Effector memory CD8-positive, alpha-beta T cell (primary cell): ENCODE measurements around the gene GALNT16.

Source experiments
- ATAC-seq: fragments of 150-1000 bp; cut with Tn5 transposase; replicated peaks from 2 replicates; pipeline ENCODE4 v1.10.0; 2021; ENCODE audit warnings: mild to moderate bottlenecking, moderate library complexity
- DNase-seq, 3 experiments: peaks; one replicate each; pipeline ENCODE4 v3.0.0; 2021
- H3K27ac Mint-ChIP-seq, 2 donors: one replicate each; pipeline ENCODE4 v1.8.0; 2022; ENCODE audit warnings: mild to moderate bottlenecking in 2 of 2, mixed read lengths in 2 of 2, moderate library complexity in 2 of 2
- H3K27me3 Mint-ChIP-seq, 2 donors: one replicate each; pipeline ENCODE4 v1.8.0; 2022; ENCODE audit warnings: mixed read lengths in 2 of 2
- H3K36me3 Mint-ChIP-seq: one replicate; pipeline ENCODE4 v1.8.0; 2022; ENCODE audit warnings: mild to moderate bottlenecking, moderate library complexity, mixed read lengths; ENCODE audit not compliant: insufficient read depth
- H3K4me1 Mint-ChIP-seq, 2 donors: one replicate each; pipeline ENCODE4 v1.8.0; 2022; ENCODE audit warnings: low read depth in 2 of 2, mixed read lengths in 2 of 2
- H3K4me3 Mint-ChIP-seq, 2 donors: one replicate each; pipeline ENCODE4 v1.8.0; 2022; ENCODE audit warnings: mild to moderate bottlenecking in 2 of 2, mixed read lengths in 2 of 2, moderate library complexity in 2 of 2
- H3K9me3 Mint-ChIP-seq, 2 donors: one replicate each; pipeline ENCODE4 v1.8.0; 2022; ENCODE audit warnings: mixed read lengths in 2 of 2

Gene GALNT16

DNA sequence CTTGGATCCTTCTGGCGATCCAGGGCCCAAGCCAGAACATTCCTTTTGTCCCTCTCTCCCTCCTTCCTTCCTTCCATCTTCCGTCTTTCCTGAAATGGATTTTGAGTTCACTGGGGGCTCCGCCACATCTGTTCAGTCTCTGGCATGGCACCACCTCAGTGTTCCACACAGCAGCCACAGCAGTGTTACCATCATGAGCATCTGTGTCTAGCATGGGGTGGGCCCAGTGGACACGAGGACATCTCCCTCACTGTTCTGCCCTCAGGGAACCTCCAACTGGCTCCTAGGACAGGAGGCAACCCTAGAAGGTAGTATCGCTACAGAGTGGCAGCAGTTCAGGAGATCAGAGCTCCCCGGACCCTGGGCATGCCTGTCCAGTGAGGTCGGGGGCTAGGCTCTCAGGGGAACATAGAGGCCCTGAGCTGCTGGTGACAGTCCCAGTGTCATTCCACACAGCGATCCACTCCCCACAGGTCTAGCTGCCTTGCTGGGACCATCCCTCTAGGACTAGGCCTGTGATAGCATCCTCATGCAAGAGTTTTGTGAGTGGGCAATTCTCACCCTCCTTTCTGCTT, 59.0 kb downstream of the GALNT16 start:
- DNase-seq (no peak), ATAC-seq (no peak)
- H3K9me3 Mint-ChIP-seq: no peaks in the 10 kb centered on the region
- no peak overlapping the region for H3K4me3 Mint-ChIP-seq
- peaks cover 4 to 13% of the 10 kb centered on the region in 2 donors for H3K27me3 Mint-ChIP-seq
- peaks cover 0 to 2% of the 10 kb centered on the region in 2 donors for H3K4me1 Mint-ChIP-seq
- no peak overlapping the region for H3K27ac Mint-ChIP-seq
- no peaks in the 10 kb centered on the region for H3K36me3 Mint-ChIP-seq

GRCh38 chr14:69319911-69320310, 60.0 kb downstream of the GALNT16 start:
- Mint-ChIP-seq H3K27ac (no peak overlapping the region), H3K27me3 (peaks cover 4 to 22% of the 10 kb centered on the region in 2 donors), H3K4me1 (peaks cover 0 to 2% of the 10 kb centered on the region in 2 donors), H3K36me3 (no peaks in the 10 kb centered on the region), H3K4me3 (no peak overlapping the region), H3K9me3 (no peaks in the 10 kb centered on the region)
- DNase-seq: no peak
- no peak for ATAC-seq

DNA sequence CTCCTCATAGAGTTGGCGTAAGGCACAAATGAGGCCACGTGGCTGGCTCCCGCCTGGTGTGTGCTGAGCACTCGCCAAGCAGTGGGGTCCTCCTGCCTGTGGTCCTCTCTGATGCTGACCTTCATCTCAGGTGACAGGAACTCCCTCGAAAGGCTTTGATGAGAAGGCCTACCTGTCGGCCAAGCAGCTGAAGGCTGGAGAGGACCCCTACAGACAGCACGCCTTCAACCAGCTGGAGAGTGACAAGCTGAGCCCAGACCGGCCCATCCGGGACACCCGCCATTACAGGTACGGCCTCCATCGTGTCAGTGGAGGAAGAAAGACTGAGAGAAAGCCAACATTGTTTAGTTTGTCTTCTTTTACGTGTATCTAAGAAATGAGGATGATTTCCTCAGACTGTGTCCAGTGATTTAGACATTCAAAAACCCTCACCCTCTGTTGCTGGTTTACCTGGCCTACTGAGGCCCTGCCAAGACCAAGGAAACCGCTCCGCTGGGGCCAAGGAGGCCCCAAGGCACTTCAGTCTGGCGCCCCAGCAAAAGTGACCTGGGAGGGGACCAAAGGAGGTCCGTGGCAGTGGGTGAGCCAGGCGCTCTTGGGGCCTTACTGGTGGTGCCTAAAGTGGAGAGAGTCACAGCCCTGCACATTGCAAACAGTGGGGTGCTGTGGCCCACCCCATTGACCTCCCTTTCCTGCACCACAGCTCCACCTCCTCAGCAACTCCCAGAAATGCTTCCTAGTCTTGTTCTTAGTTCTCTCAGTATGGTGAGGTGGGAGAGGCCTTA, 60.8 kb downstream of the GALNT16 start:
- DNase-seq (no peak), ATAC-seq (no peak)
- Mint-ChIP-seq H3K4me1 (peaks cover 0 to 2% of the 10 kb centered on the region in 2 donors), H3K27ac (no peak overlapping the region), H3K27me3 (peaks cover 4 to 30% of the 10 kb centered on the region in 2 donors), H3K9me3 (no peaks in the 10 kb centered on the region), H3K36me3 (no peaks in the 10 kb centered on the region), H3K4me3 (no peak overlapping the region)

DNA sequence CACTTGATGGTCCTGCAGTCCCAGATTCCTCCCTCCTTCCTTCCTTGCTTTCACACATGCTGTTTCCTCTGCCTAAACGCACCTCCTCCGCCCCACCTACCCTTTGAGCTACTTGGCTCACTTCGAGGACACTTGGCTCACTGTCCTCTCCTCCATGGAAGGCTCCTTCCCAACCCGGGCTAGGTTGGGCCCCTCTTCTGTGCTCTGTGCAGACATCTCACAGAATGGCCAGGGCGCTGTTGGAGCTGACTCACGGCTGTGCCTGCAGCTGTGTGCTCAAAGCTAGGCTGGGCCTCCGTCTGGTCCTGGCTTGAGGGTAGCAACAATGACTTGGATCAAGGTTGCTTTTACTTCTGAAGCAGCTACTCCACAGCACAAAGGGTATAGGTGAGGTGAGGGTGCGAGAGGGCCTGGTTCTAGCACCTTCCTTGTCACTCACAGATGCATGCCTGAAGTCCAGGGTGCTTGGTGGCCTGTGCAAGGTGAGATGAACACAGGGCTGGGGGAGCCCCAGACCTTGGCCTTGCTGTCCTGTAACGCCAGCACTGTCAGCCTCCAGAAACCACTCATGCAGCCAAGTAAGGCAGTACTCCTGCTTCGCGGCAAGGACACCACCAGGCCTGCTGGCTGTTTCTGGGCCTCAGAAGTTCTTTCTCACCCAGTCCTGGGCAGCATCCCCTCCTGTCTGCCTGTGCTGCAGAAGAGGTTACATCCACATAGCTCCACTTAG, 61.8 kb downstream of the GALNT16 start:
- Mint-ChIP-seq H3K9me3 (no peaks in the 10 kb centered on the region), H3K27ac (no peak overlapping the region), H3K4me3 (no peak overlapping the region), H3K4me1 (peaks cover 0 to 2% of the 10 kb centered on the region in 2 donors), H3K36me3 (no peaks in the 10 kb centered on the region), H3K27me3 (peaks cover 13 to 33% of the 10 kb centered on the region in 2 donors)
- no peak for DNase-seq
- no peak for ATAC-seq

- Mint-ChIP-seq H3K36me3 (no peaks in the 10 kb centered on the region), H3K27me3 (peaks cover 24 to 46% of the 10 kb centered on the region in 2 donors)
These were observed 63.5 kb downstream of the GALNT16 start for GRCh38 chr14:69323266-69323998.

DNA sequence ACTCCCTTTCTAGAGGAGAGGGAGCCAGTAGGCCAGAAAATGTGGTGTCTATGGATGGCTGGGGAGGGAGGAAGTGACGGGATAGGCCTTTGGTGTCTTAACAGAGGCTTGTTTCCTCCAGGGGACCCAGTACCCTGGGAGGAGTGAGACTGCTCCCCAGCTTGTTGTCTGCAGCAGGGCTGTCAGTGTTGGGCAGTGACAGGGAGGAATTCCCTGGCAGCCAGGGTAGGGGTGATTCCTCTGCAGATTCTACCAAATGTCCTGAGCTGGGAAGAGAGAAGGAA, 64.0 kb downstream of the GALNT16 start:
- peak overlapping the region in 1 of 2 donors; percentile 16 for H3K27ac Mint-ChIP-seq
- no peak overlapping the region for H3K4me3 Mint-ChIP-seq
- ATAC-seq (no peak), DNase-seq (no peak)
- H3K36me3 Mint-ChIP-seq: no peaks in the 10 kb centered on the region
- H3K27me3 Mint-ChIP-seq: peaks cover 24 to 51% of the 10 kb centered on the region in 2 donors
- H3K9me3 Mint-ChIP-seq: no peaks in the 10 kb centered on the region
- no peaks in the 10 kb centered on the region for H3K4me1 Mint-ChIP-seq

More at GRCh38 chr14:69323266-69323998, 63.5 kb downstream of the GALNT16 start:
- DNase-seq (no peak), ATAC-seq (no peak)
- no peak overlapping the region for H3K4me3 Mint-ChIP-seq
- peak overlapping the region in 1 of 2 donors; percentile 16 for H3K27ac Mint-ChIP-seq
- no peaks in the 10 kb centered on the region for H3K9me3 Mint-ChIP-seq
- H3K4me1 Mint-ChIP-seq: no peaks in the 10 kb centered on the region

DNA sequence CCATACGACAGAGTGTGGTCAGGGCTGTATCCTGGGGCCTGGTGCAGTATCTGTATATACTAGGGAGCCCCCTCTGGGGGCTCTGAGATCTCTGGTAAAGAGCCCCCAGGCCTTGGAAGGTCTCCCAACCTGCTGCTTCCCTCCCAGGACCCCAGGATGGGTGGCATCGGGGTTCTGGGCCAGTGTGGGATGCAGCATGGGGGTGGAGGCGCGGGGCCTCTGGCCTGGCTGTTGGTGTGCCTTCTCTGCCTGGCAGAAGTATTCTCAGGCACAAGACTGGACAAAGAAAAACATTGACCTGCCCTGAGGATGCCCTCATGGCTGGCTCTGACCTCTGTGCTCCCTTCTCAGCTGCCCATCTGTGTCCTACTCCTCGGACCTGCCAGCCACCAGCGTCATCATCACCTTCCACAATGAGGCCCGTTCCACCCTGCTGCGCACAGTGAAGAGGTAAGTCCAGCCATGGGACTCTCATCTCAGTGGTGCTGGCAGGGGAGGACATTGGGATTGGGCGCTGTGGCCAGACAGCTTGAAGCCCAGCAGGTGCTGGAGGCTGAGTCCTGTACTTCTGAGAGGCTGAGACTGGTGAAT, 64.5 kb downstream of the GALNT16 start:
- Mint-ChIP-seq H3K27me3 (peaks cover 24 to 52% of the 10 kb centered on the region in 2 donors), H3K36me3 (no peaks in the 10 kb centered on the region), H3K4me3 (no peak overlapping the region), H3K4me1 (no peaks in the 10 kb centered on the region), H3K9me3 (no peaks in the 10 kb centered on the region), H3K27ac (no peak overlapping the region)
- no peak for ATAC-seq
- DNase-seq: no peak

- H3K4me3 Mint-ChIP-seq: no peak overlapping the region
- no peak overlapping the region for H3K27ac Mint-ChIP-seq
- H3K4me1 Mint-ChIP-seq: no peaks in the 10 kb centered on the region
- no peaks in the 10 kb centered on the region for H3K9me3 Mint-ChIP-seq
- no peaks in the 10 kb centered on the region for H3K36me3 Mint-ChIP-seq
- no peak for ATAC-seq
- H3K27me3 Mint-ChIP-seq: peaks cover 24 to 52% of the 10 kb centered on the region in 2 donors
- no peak for DNase-seq
These were observed 65.1 kb downstream of the GALNT16 start for GRCh38 chr14:69325086-69325485.

- no peaks in the 10 kb centered on the region for H3K4me1 Mint-ChIP-seq
- no peak overlapping the region for H3K4me3 Mint-ChIP-seq
- peaks cover 24 to 52% of the 10 kb centered on the region in 2 donors for H3K27me3 Mint-ChIP-seq
- no peak for DNase-seq
- ATAC-seq: no peak
- no peaks in the 10 kb centered on the region for H3K9me3 Mint-ChIP-seq
- H3K27ac Mint-ChIP-seq: no peak overlapping the region
- no peaks in the 10 kb centered on the region for H3K36me3 Mint-ChIP-seq
These were observed 65.8 kb downstream of the GALNT16 start for GRCh38 chr14:69325646-69326265.

GRCh38 chr14:69326611-69327010, 66.7 kb downstream of the GALNT16 start:
- Mint-ChIP-seq H3K27me3 (peaks cover 24 to 52% of the 10 kb centered on the region in 2 donors), H3K36me3 (no peaks in the 10 kb centered on the region), H3K27ac (no peak overlapping the region), H3K4me1 (no peaks in the 10 kb centered on the region), H3K9me3 (no peaks in the 10 kb centered on the region), H3K4me3 (no peak overlapping the region)
- DNase-seq: no peak
- ATAC-seq: no peak

DNA sequence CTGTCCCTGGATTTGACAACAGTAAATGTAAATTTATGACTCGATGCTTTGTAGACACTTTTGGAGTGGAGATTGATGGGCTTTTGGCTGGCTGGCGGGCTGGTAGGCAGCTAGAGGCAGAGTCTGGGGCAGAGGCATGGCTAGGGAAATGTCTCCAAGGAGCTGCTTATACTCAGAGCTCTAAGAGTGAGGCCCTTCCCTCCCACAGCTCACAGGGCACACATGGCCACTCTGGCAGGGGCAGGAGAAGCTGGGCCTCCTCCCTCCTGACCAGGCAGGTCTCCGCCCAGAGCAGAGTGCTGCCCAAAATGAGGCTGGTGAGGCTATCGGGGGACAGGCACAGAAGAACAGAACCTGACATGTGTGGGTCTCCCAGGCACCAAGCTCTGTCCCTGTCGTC, 67.5 kb downstream of the GALNT16 start:
- no peak for DNase-seq
- Mint-ChIP-seq H3K27ac (no peak overlapping the region), H3K36me3 (no peaks in the 10 kb centered on the region), H3K4me3 (no peak overlapping the region), H3K27me3 (peaks cover 24 to 52% of the 10 kb centered on the region in 2 donors), H3K9me3 (no peaks in the 10 kb centered on the region), H3K4me1 (no peaks in the 10 kb centered on the region)
- no peak for ATAC-seq

DNA sequence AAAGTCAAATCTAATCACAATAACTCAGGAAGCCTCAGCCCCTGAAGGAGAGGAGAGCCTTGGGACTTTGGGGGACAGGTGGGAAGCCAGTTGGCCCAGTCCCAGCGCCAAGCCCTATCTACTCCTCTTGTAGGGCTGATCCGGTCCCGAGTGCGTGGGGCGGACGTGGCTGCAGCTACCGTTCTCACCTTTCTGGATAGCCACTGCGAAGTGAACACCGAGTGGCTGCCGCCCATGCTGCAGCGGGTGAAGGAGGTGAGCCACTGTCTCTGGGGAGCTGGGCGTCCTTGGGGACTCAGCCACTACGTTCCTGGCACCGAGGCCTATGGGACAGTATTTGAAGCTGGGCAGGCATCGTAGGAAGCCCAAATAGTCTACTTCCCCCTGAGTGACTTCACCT, 68.4 kb downstream of the GALNT16 start:
- Mint-ChIP-seq H3K27me3 (peaks cover 24 to 58% of the 10 kb centered on the region in 2 donors), H3K27ac (no peak overlapping the region), H3K4me3 (no peak overlapping the region), H3K36me3 (no peaks in the 10 kb centered on the region), H3K4me1 (no peaks in the 10 kb centered on the region), H3K9me3 (no peaks in the 10 kb centered on the region)
- DNase-seq (no peak), ATAC-seq (no peak)

DNA sequence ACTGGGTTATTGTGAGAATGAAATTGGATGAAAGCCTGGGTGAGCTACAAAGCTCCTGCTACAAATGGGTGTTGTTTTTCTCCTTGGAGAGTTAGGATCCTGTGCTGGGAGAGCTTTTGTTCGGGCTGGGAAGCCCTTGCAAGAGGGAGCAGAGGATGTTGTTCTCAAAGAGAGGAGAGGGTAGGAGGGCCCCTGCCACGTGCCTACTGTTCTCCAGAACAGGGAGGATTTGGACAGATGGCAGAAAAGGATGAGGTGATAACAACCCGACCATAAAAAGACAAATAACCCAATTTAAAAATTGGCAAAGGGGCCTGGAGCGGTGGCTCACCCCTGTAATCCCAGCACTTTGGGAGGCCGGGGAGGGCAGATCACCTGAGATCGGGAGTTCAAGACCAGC, 68.8 kb downstream of the GALNT16 start:
- H3K27ac Mint-ChIP-seq: no peak overlapping the region
- H3K27me3 Mint-ChIP-seq: peaks cover 22 to 60% of the 10 kb centered on the region in 2 donors
- H3K36me3 Mint-ChIP-seq: no peaks in the 10 kb centered on the region
- H3K4me1 Mint-ChIP-seq: no peaks in the 10 kb centered on the region
- DNase-seq (no peak), ATAC-seq (no peak)
- no peak overlapping the region for H3K4me3 Mint-ChIP-seq
- no peaks in the 10 kb centered on the region for H3K9me3 Mint-ChIP-seq
